ENCODE measurements around the gene GAB4.
"Not testable (repeated sequence)": the region's sequence is repeated elsewhere in the genome, so short reads cannot be mapped to it uniquely, and the experiment has no call there.

GAB4 gene, protein sequence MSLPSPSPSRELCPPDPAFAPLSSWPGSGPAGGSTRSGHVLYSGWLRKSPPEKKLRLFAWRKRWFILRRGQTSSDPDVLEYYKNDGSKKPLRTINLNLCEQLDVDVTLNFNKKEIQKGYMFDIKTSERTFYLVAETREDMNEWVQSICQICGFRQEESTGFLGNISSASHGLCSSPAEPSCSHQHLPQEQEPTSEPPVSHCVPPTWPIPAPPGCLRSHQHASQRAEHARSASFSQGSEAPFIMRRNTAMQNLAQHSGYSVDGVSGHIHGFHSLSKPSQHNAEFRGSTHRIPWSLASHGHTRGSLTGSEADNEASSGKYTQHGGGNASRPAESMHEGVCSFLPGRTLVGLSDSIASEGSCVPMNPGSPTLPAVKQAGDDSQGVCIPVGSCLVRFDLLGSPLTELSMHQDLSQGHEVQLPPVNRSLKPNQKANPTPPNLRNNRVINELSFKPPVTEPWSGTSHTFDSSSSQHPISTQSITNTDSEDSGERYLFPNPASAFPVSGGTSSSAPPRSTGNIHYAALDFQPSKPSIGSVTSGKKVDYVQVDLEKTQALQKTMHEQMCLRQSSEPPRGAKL

DNA sequence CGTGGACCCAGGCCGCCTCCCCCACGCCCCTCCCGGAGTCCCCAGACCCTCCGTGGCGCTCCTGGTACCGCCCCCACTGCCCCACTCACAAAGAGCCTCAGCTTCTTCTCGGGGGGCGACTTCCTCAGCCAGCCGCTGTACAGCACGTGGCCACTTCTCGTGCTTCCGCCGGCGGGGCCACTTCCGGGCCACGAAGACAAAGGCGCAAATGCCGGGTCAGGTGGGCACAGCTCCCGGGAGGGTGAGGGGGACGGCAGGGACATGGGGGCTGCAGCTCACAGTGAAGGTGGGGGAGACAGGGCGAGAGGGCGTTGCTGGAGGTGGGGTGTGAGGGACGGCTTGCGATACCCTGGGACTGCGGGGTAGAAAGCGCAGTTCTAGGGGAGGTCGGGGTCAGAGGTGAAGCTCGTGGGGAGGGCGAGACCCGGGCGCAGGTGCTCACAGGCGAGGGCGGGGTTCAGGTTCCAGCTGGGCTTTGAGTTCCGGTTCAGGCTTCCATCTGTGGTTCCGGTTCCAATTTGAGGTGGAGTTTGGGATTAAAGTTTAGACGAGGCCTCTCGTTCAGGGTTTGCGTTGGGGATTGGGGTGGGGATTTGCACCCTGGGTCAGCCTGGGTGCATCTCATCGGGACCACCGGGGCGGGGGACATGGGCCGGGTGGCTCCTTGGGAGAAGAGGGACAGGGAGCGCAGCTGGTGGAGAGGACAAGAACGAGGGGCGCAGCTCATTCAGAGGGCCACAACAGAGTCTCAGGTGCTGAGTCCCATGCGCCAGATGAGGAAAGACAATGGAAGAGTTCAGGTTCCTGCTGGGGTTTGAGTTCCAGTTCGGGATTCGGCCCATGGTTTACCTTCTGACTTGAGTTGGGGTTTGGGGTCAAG lies at the start of gene GAB4:
Gene GAB4 (minus strand): TSS at position 371 of the 880 bp plus-strand sequence. CDS start 108 bp downstream, at position 263.
- DNase-seq = no peak

DNA sequence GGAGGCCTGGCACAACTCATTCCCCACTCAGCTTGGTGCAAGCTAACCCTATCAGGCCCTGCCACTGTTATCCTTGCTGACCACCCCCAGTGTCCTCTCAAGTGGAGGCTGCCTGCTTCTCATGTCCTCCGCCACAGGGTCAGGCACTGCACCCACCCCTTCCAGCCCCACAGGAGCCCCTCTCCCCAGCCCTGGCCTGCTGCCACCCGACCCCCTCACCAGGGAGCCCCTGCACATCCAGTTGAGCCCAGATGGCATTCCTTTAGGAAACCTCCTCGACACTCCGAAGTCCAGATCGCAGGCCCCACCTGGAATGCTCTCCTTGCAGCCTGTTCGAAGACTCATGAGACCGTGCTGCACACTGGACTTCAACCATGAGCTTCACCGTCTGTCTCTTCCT lies 48.8 kb upstream of the GAB4 start:
- no peak for DNase-seq

DNA sequence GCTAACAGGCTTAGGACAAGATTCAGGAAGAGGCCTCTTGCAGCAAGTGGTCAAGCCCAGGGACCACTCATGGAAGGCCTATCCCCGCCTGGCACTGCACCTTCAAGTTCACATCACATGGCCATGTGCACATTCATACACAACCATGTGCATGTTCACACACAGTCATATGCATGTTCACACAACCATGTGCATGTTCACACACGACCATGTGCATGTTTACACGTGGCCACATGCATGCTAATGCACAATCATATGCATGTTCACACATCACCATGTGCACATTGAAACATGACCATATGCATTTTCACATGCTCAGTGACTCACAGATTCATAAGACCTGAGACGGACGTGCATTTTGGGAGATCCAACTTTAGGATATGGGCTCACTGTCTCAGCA lies 48.0 kb upstream of the GAB4 start:
- no peak for DNase-seq

GRCh38 chr22:17047656-17048055 lies 39.6 kb upstream of the GAB4 start:
- no peak for DNase-seq

- no peak for DNase-seq
Measured at GRCh38 chr22:17046566-17047348, 38.7 kb upstream of the GAB4 start.

DNA sequence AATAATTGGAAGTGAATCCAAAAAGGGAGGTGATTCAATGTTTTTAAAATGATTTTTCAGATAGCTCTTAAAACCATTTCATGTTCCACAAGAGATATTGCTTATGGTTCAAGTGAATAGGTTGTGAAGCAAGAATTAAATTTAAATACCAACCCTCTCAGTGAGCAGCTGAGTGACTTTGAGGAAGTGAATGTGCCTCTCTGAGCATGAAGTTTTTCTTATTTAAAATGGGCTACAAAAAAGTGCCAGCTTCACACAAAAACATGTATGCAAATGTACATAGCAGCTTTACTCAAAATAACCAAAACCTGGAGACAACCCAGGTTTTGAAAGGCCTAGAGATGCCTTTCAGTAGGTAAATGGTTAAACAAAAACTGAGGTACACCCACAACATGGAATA lies 35.5 kb upstream of the GAB4 start:
- DNase-seq = no peak

GRCh38 chr22:17036842-17037711 lies 29.1 kb upstream of the GAB4 start:
- peak; percentile 26 to 34 for DNase-seq

DNA sequence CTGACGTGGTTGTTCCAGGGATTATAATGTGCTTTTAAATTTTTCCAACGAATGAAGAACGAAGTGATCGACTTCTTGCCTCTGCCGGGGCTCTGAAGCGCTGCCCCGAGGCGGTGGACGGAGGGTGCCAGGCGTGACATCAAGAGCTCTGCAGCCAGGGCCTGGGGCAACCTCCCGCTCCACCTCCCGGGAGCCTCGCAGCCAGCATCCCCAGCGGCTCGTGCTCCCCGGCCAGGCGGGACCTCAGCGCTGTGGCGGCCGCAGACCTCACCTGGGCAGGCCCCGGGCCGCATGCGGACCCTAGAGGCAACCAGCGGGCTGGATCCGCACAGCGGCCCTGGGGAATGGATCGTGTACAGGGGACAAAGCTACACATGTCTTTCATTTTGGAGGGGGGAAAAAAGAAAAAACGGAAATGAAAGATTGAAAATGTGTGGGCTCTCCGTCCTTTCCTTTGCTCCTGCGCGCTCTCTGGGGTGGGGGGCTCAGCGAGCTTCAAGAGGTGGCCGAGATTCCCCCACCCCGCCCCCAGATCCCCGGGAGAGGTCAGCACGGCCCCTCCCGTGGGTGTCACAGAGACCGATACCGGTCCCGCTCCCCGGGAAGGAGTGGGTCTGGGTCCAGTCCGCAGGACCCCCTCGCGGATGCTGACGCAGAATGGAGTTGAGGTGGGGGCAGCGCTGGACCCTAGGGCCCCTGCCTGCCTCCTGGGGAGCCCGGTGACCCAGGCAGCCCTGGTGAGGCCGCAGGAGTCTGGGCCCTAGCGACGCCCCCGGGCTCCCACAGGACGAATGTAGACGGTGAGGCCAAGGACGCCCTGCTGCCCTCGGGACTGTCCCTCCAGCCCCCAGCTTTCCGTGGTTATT lies 28.2 kb upstream of the GAB4 start:
- peak in 1 of 2 experiments; percentile 24 for DNase-seq

DNA sequence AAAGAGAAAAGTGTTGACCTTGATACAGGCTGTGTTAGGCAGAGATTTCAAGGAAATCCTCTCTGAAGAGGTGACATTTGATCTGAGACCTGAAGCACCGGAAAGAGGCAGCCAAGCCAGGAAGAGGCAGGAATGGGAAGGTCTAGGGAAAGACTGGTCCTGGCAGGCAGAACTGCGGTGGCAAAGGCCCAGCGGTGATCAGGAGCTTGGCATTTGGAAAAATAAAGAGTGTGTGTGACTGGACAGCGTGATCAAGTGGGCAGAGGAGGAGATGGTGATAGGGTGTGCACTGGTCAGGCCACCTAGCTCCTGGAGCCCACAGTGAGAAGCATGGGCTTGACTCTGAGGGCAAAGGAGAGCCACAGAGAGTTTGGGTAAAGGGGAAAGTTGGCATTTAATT lies 27.2 kb upstream of the GAB4 start:
- no peak for DNase-seq

DNA sequence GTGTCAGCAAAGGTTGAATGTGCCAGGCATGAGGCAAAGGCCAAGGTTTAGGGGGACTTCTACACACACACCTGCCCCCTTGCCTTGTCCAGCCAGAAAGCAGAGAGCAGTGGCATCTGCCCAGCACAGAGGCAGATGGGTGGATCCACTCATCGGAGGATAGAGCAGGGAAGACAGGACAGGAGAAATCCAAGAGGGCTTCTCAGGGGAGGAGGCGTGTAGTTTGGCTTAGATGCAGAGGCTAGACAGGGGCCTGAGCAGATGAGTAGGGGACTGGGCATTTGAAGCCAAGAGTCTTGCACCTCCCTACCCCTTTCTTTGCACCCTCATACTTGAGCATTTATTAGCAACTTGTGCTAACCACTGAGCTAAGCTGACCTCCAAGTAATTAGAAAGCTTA lies 26.5 kb upstream of the GAB4 start:
- not testable (repeated sequence) for DNase-seq

- DNase-seq = not testable (repeated sequence)
Measured at GRCh38 chr22:17032277-17032676, 24.3 kb upstream of the GAB4 start.

- DNase-seq = not testable (repeated sequence)
Measured at GRCh38 chr22:17024380-17024779, 16.4 kb upstream of the GAB4 start.

DNA sequence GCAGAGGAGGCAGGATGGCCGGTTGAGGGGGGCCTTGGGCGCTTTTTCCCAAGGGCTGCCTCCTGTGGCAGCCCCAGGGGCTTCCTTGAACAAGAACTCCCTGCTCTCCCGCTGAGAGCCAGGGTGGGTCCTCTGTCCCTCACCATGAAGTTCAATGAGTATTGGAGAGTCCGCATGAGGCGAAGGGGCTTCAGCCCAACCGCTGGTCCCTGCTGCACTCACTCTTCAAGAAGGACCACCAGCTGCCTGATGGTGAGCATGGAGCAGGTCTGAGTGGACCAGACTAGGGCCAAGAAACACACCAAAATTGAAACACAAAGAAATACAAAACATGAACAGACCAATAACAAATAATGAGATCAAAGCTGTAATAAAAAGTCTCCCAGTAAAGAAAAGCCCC lies 7.5 kb upstream of the GAB4 start:
- DNase-seq = not testable (repeated sequence)

GRCh38 chr22:17014101-17014440 lies 6.0 kb upstream of the GAB4 start:
- not testable (repeated sequence) for DNase-seq

DNA sequence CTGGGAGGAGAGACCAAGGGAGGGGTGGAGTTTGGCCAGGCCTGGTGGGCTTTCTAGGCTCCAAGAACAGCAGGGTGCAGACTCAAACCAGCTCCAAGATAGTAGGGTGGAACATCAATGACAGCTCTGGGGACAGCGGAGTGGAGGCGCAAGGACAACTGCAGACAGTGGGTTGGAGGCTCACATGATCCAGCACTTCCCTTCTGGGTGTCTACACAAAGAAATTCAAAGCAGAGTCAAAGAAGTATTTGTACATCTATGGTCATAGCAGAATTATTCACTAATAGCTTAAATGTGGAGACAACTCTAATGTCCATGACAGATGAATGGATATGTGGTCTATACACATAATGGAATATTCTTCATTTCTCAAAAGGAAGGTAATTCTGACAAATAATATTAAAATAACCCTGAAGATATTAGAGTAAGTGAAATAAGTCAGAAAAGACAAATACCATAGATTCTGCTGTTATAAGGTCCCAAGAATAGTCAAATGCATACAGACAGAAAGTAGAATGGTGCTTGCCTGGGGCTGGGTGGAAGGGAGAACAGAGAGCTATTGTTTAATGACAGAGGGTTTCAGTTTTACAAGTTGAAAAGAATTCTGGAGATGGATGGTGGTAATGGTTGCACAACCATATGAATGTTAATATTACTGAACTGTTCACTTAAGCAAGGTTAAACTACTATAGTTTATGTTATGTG lies 5.5 kb upstream of the GAB4 start:
- DNase-seq = no peak

- DNase-seq = no peak
Measured at GRCh38 chr22:17012267-17012666, 4.2 kb upstream of the GAB4 start.

DNA sequence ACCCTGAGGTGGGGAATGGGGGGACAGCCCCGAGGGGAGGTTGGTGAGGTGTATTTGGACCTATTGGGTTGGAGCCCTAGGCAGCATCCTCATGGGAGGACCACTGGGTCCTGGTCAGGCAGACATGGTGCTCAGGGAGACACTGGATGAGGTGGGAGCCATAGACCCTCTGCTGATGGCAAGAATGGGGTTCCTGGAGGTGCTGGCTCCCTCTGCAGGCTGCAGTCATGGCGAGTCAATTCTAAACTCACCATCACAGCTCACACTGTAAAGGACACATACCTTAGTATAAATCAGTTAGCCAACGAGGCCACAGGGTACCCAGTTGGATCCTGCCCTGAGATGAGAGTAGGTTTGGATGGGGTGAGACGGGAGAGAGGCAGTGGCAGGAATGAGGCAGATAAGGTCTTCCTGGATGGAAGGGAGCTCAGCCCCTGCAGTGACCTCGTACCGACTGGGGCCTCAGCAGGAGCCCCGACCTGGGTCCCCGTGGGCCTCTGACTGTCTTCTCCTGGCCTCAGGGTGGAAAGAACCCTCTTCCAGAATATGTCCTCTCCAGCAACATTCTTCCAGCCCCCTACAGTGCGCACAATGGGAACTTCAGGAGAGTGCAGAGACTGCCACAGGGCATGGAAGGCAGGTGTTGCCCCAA lies 1.7 kb upstream of the GAB4 start:
- no peak for DNase-seq

DNA sequence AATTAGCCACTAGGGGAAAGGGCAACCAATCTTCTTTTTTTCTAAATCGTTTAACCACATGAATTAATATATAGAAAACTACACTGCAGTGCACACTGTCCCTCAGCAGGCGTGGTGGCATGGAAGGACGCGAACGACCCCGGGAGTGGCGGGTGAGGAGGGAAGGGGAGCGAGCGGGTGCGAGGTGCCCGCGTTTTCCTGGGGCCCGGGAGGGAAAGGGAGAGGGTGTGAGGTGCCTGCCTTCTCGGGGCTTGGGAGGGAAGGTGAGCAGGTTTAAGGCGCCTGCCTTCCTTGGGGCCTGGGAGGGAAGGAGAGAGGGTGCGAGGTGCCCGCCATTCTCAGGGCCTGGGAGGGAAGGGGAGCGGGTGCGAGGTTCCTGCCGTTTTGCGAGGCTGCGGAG lies 765 bp downstream of the GAB4 start:
- no peak for DNase-seq

DNA sequence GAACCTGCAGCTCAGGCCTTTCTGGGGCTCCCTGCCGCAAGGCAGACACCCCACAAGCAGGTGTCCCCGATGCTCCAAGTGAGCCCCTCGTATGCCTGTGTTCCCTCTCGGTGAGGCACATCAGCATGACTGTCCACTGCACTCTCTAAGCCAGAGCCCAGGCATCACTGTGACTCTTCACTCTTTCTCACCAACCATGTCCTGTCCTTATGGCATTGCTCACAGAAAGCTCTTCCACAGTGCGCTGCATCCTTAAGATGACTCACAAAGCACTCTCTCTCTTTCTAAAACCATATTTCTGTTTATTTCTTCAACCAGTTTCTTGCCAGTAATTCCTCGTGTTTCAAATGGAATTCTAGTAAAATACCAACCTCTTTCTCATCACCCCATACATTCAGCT lies 18.1 kb downstream of the GAB4 start:
- no peak for DNase-seq

DNA sequence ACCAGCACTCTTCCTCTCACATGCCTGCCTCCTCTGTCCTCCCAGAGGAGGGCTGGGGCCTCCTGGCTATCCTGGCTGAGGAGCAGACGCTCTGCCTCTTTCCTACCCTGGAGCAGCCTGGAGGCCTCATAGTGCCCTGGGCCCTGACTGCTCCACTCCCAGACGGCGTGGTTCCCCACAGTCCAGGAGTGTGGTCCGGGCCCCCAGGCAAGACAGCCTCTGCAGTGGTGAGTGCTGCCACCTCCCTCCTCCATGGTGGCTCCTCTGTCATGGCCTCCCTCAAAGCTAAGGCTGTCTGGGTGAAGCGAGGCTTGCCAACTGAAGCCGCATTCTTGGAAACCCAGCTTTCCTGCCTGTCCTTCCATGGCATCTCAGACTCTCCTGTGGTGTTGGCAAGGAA lies 19.8 kb downstream of the GAB4 start:
- DNase-seq = no peak

Data from activated T-cell treated with anti-CD3 and anti-CD28 coated beads, Interleukin-2, amount 50 U/mL, for 48 hours (primary cell).